DMS53 treated with DMSO at 0.1 percent for 48 hours (cell line): ENCODE measurements around the gene BCL2.

ENCODE experiments used
- DNase-seq: peaks from one replicate; lab custom pipeline; 2025; ENCODE audit not compliant: unreplicated experiment; lab: John Stamatoyannopoulos, UW

Gene BCL2

GRCh38 chr18:63288311-63288710, 31.3 kb downstream of the BCL2 start:
- no peak for DNase-seq

- DNase-seq: no peak
Measured at GRCh38 chr18:63287691-63288220, 31.8 kb downstream of the BCL2 start.

GRCh38 chr18:63286926-63287325, 32.6 kb downstream of the BCL2 start:
- DNase-seq: no peak

- DNase-seq: no peak
Measured at GRCh38 chr18:63284827-63285733, 34.5 kb downstream of the BCL2 start.

GRCh38 chr18:63284173-63284799, 35.3 kb downstream of the BCL2 start:
- DNase-seq: no peak

GRCh38 chr18:63283305-63284094, 36.1 kb downstream of the BCL2 start:
- DNase-seq: no peak

- DNase-seq: no peak
Measured at GRCh38 chr18:63282793-63283192, 36.8 kb downstream of the BCL2 start.

GRCh38 chr18:63273222-63273927, 46.2 kb downstream of the BCL2 start:
- no peak for DNase-seq

- no peak for DNase-seq
Measured at GRCh38 chr18:63272638-63273037, 46.9 kb downstream of the BCL2 start.

GRCh38 chr18:63271881-63272299, 47.7 kb downstream of the BCL2 start:
- DNase-seq: no peak

GRCh38 chr18:63271148-63271547, 48.4 kb downstream of the BCL2 start:
- DNase-seq: no peak

GRCh38 chr18:63267975-63268721, 51.4 kb downstream of the BCL2 start:
- DNase-seq: no peak

GRCh38 chr18:63266888-63267790, 52.4 kb downstream of the BCL2 start:
- DNase-seq: no peak

- DNase-seq: no peak
Measured at GRCh38 chr18:63265326-63265725, 54.2 kb downstream of the BCL2 start.

- peak; percentile 99 for DNase-seq
Measured at GRCh38 chr18:63264871-63265270, 54.7 kb downstream of the BCL2 start.

GRCh38 chr18:63263444-63263843, 56.1 kb downstream of the BCL2 start:
- no peak for DNase-seq

- DNase-seq: no peak
Measured at GRCh38 chr18:63262369-63263335, 56.9 kb downstream of the BCL2 start.

- no peak for DNase-seq
Measured at GRCh38 chr18:63261029-63261428, 58.5 kb downstream of the BCL2 start.
